Measurements from ENCODE around the gene ACD.
"Not testable (repeated sequence)": the region's sequence is repeated elsewhere in the genome, so short reads cannot be mapped to it uniquely, and the experiment has no call there.

ACD gene

DNA sequence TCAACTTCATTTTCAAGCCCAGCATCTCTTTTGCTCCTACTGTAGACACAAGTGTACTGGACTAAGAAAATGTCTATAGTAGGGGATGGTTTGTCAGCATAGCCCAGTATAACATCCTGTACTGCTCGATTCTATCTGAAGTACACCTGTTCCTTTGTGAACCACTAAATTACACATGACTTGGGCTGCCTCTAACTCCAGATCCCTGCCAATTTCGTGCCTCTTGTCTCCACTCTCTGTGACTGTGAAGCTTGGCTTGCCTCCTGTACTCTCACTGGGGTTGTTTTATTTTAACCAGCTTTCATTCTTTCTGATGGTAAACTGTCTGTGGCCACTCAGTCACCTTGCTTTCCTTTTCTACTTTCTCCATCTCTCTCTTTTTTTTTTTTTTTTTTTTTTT is 34.6 kb upstream of the ACD start:
- Histone ChIP-seq H3K9me3 (ENCODE audit: low read length) (no peaks in the 10 kb centered on the region), H3K27me3 (ENCODE audit: control insufficient read depth in 1 of 2, insufficient read depth in 2 of 2, low read length in 2 of 2) (no peaks in the 10 kb centered on the region), H3K27ac (ENCODE audit: low read depth, low read length) (no peak overlapping the region), H3K36me3 (ENCODE audit: insufficient read depth, low read length) (peaks cover 3% of the 10 kb centered on the region), H3K4me1 (ENCODE audit: insufficient read depth, low read length) (no peaks in the 10 kb centered on the region), H3K4me3 (ENCODE audit: low read depth in 1 of 2, low read length in 2 of 2) (no peak overlapping the region), H3K9ac (ENCODE audit: low read length) (no peak overlapping the region)

DNA sequence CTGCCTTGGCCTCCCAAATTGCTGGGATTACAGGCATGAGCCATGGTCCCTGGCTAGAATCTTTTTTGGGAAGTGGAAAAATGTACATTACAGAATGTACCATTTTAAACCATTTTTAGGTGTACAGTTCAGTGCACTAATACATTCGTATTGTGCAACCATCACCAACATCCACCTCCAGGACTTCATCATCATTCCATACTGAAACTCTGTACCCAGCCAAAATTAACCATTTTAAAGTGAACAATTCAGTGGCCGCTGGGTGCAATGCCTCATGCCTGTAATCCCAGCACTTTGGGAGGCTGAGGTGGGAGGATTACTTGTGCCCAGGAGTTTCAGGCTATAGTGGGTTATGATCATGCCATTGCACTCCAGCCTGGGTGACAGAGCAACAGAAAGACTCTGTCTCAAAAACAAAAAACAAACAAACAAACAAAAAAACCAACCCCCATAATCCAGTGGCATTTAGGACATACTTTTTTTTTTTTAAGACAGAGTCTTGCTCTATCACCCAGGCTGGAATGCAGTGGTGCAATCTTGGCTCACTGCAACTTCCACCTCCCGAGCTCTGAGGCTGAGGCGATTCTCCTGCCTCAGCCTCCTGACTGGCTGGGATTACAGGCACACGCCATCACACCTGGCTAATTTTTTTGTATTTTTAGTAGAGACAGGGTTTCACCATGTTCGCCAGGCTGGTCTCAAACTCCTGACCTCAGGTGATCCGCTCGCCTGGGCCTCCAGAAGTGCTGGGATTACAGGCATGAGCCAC is 33.6 kb upstream of the ACD start:
- H3K4me1 ChIP-seq (ENCODE audit: insufficient read depth, low read length); H3K9me3 ChIP-seq (ENCODE audit: low read length); H3K27ac ChIP-seq (ENCODE audit: low read depth, low read length); H3K27me3 ChIP-seq (ENCODE audit: control insufficient read depth in 1 of 2, insufficient read depth in 2 of 2, low read length in 2 of 2); H3K36me3 ChIP-seq (ENCODE audit: insufficient read depth, low read length); H3K4me3 ChIP-seq (ENCODE audit: low read depth in 1 of 2, low read length in 2 of 2); H3K9ac ChIP-seq (ENCODE audit: low read length): not testable (repeated sequence)

DNA sequence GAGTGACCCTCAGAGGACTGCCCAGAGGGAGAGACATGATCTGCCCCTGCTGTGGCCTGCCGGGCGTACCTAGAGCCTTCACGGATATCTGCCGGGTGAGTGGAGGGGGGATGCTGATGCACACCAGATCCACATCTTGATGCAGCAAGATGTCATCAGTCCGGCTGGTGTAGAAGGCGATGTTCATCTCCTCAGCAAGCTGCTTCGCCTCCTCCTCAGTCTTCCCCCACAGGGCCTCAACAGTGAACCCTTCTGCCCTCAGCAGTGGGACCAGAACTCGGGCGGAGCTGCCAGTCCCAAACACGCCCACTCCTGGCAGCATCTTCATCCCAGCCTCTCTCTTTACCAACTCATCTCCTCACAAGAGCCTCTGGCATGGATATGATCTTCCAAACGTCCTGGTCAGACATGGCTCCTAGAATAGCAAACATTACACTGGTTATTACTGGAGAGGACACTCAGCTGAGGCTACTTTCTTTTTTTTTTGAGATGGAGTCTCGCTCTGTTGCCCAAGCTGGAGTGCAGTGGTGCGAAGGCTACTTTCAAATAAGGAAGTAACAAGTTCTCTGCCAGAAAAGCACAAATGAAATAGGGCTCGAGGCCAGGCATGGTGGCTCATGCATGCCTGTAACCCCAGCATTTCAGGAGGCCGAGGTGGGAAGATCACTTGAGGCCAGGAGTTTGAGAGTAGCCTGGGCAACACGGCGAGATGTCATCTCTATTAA is 25.5 kb upstream of the ACD start:
- no peak overlapping the region for H3K27ac ChIP-seq (ENCODE audit: low read depth, low read length)
- peaks cover 16% of the 10 kb centered on the region for H3K36me3 ChIP-seq (ENCODE audit: insufficient read depth, low read length)
- no peak overlapping the region for H3K4me3 ChIP-seq (ENCODE audit: low read depth in 1 of 2, low read length in 2 of 2)
- no peaks in the 10 kb centered on the region for H3K27me3 ChIP-seq (ENCODE audit: control insufficient read depth in 1 of 2, insufficient read depth in 2 of 2, low read length in 2 of 2)
- no peaks in the 10 kb centered on the region for H3K9me3 ChIP-seq (ENCODE audit: low read length)
- no peaks in the 10 kb centered on the region for H3K4me1 ChIP-seq (ENCODE audit: insufficient read depth, low read length)
- H3K9ac ChIP-seq (ENCODE audit: low read length), result no peak overlapping the region

DNA sequence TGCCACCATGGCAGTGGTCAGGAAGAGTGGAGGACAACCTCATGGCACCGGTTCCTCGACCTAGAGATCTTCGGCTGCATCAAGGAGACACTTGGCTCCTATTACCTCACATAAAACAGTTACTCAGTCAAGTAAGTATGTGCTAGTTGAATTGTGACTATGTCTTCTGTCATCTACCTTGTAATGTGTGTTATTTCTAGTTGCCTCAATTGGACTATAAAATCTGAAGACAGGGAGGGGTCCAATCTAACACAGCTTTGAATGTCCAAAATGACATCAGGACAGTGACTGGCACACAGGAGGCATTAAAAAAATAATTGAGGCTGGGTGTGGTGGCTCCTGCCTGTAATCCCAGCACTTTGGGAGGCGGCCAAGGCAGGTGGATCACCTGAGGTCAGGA is 23.7 kb upstream of the ACD start:
- Histone ChIP-seq H3K36me3 (ENCODE audit: insufficient read depth, low read length) (peaks cover 13% of the 10 kb centered on the region), H3K9me3 (ENCODE audit: low read length) (no peaks in the 10 kb centered on the region), H3K4me3 (ENCODE audit: low read depth in 1 of 2, low read length in 2 of 2) (no peak overlapping the region), H3K27me3 (ENCODE audit: control insufficient read depth in 1 of 2, insufficient read depth in 2 of 2, low read length in 2 of 2) (no peaks in the 10 kb centered on the region), H3K9ac (ENCODE audit: low read length) (no peak overlapping the region), H3K27ac (ENCODE audit: low read depth, low read length) (no peak overlapping the region), H3K4me1 (ENCODE audit: insufficient read depth, low read length) (no peaks in the 10 kb centered on the region)

DNA sequence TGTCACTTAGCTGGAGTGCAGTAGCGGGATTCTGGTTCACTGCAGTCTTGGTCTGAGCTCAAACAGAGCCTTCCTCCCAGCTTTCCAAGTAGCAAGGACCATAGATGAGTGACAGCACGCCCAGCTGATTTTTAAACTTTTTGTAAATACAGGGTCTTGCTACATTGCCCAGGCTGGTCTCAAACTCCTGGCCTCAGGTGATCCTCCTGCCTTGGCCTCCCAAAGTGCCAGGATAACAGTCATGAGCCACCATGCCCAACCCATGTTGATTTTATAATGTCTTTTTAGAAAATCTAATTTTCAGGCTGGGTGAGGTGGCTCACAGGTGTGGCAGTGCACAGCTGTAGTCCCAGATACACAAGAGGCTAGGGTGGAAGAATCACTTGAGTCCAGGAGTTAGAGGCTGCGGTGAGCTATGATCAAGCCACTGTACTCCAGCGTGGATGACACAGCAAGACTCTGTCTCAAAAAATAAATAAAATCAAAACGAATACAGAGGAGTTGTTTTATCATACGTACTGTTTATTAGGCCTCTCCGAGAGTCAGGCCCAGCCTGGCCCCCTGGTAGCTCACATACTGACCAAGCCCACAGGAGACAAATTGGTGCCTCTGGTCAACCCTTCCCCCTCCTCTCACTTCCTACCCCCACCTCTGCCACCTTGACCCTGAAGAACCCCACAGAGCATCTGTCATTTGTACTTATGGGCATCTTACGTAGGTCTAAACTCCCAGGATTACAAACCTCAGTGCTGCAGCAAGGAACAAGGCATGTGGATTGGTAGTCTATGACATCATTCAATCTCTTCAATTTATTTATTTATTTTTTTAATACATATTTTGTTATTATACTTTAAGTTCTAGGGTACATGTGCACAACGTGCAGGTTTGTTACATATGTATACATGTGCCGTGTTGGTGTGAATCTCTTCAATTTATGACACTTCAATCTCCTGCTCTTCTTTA is 20.2 kb upstream of the ACD start:
- H3K4me1 ChIP-seq (ENCODE audit: insufficient read depth, low read length), result no peaks in the 10 kb centered on the region
- peaks cover 7% of the 10 kb centered on the region for H3K36me3 ChIP-seq (ENCODE audit: insufficient read depth, low read length)

DNA sequence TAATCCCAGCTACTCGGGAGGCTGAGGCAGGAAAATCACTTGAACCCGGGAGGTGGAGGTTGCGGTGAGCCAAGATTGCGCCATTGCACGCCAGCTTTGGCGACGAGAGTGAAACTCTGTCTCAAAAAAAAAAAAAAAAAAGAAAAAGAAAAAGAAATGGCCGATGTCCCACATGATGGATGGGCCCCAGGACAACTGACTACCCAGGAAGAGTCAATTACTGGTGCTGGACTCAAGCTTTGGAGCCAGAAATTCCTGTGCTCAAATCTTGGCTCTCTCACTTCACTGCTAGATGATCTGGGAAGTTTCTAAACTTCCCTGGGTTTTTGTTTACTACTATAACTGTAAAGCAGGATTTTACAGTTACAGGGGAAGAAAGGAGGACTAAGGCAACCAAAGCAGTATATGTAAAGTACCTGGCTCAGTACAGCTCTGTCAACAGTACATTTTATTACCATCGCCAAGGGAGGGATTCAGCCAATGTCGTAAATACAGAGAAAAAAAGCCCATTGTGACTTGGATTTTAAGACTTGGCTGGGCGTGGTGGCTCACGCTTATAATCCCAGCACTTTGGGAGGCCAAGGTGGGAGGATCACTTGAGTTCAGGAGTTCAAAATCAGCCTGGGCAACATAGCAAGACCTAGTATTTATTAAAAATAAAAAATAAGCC is 18.4 kb upstream of the ACD start:
- peaks cover 13% of the 10 kb centered on the region for H3K4me1 ChIP-seq (ENCODE audit: insufficient read depth, low read length)
- no peaks in the 10 kb centered on the region for H3K36me3 ChIP-seq (ENCODE audit: insufficient read depth, low read length)
- H3K4me3 ChIP-seq (ENCODE audit: low read depth in 1 of 2, low read length in 2 of 2), result no peak overlapping the region
- H3K9ac ChIP-seq (ENCODE audit: low read length), result no peak overlapping the region
- H3K27ac ChIP-seq (ENCODE audit: low read depth, low read length), result no peak overlapping the region
- H3K27me3 ChIP-seq (ENCODE audit: control insufficient read depth in 1 of 2, insufficient read depth in 2 of 2, low read length in 2 of 2), result no peaks in the 10 kb centered on the region
- no peaks in the 10 kb centered on the region for H3K9me3 ChIP-seq (ENCODE audit: low read length)

More for the DNA sequence above, 20.2 kb upstream of the ACD start:
- Histone ChIP-seq H3K4me3 (ENCODE audit: low read depth in 1 of 2, low read length in 2 of 2) (no peak overlapping the region), H3K9ac (ENCODE audit: low read length) (no peak overlapping the region), H3K27ac (ENCODE audit: low read depth, low read length) (no peak overlapping the region), H3K27me3 (ENCODE audit: control insufficient read depth in 1 of 2, insufficient read depth in 2 of 2, low read length in 2 of 2) (no peaks in the 10 kb centered on the region), H3K9me3 (ENCODE audit: low read length) (no peaks in the 10 kb centered on the region)

DNA sequence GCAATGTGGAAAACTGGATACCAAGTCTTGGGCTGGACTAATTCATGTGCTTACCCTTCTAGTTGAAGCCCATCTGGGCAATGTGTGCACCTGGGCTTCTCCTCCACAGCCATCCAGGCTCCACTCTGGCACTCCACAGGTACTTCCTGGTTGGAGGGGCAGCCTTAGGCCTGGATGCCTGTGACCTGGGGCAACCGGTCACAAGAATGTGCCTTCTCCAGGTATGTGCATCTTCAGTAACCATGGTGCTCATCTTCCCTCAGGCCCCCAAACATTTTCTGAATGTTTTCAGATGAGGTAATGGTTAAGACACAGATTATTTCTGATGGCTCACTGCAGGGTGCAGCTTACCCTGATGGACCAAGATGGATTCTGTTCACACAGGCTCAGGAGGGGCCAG is 17.7 kb upstream of the ACD start:
- no peaks in the 10 kb centered on the region for H3K27me3 ChIP-seq (ENCODE audit: control insufficient read depth in 1 of 2, insufficient read depth in 2 of 2, low read length in 2 of 2)
- H3K9me3 ChIP-seq (ENCODE audit: low read length), result no peaks in the 10 kb centered on the region
- no peak overlapping the region for H3K9ac ChIP-seq (ENCODE audit: low read length)
- no peaks in the 10 kb centered on the region for H3K36me3 ChIP-seq (ENCODE audit: insufficient read depth, low read length)
- H3K4me3 ChIP-seq (ENCODE audit: low read depth in 1 of 2, low read length in 2 of 2), result no peak overlapping the region
- H3K4me1 ChIP-seq (ENCODE audit: insufficient read depth, low read length), result peaks cover 19% of the 10 kb centered on the region
- no peak overlapping the region for H3K27ac ChIP-seq (ENCODE audit: low read depth, low read length)

DNA sequence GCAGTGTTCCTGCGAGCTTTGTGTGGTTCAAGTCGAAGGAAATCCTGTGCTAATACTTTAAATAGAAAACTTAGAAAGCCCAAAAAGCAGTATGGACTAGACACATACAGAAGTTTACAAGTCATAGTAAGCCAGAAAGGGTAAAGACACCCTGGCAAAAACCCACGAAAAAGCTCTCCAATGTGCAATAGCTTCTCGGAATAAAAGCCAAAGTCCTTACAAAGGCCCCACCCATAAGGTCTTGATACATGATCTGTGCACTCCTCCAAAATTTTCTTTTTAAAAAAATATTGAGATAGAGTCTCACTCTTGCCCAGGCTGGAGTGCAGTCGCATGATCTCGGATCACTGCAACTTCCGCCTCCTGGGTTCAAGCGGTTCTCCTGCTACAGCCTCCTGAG is 16.9 kb upstream of the ACD start:
- H3K27me3 ChIP-seq (ENCODE audit: control insufficient read depth in 1 of 2, insufficient read depth in 2 of 2, low read length in 2 of 2), result no peaks in the 10 kb centered on the region
- H3K9ac ChIP-seq (ENCODE audit: low read length), result no peak overlapping the region
- H3K27ac ChIP-seq (ENCODE audit: low read depth, low read length), result no peak overlapping the region
- H3K4me1 ChIP-seq (ENCODE audit: insufficient read depth, low read length), result peaks cover 23% of the 10 kb centered on the region
- no peaks in the 10 kb centered on the region for H3K36me3 ChIP-seq (ENCODE audit: insufficient read depth, low read length)
- H3K4me3 ChIP-seq (ENCODE audit: low read depth in 1 of 2, low read length in 2 of 2), result no peak overlapping the region
- H3K9me3 ChIP-seq (ENCODE audit: low read length), result no peaks in the 10 kb centered on the region

DNA sequence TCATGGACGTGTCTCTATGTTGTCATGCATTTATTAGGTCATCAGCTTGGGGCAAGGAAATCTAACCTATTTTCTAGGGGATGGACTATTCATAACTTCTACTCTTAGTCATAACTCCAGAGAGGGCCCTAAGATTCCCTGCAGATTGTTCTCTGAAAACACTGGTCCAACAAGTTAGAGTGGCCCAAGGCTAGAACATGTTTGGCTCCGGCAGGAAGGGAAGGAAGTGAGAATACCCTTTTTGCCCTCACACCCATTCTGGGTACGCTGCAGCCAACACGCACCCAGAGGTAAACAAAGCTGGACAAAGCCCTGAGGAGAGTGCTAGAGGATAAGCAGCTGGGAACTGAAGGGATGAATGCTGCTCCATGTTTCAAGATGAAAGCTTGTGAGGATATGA is 16.5 kb upstream of the ACD start:
- Histone ChIP-seq H3K27ac (ENCODE audit: low read depth, low read length) (no peak overlapping the region), H3K4me3 (ENCODE audit: low read depth in 1 of 2, low read length in 2 of 2) (no peak overlapping the region), H3K4me1 (ENCODE audit: insufficient read depth, low read length) (peaks cover 23% of the 10 kb centered on the region), H3K27me3 (ENCODE audit: control insufficient read depth in 1 of 2, insufficient read depth in 2 of 2, low read length in 2 of 2) (no peaks in the 10 kb centered on the region), H3K9me3 (ENCODE audit: low read length) (no peaks in the 10 kb centered on the region), H3K36me3 (ENCODE audit: insufficient read depth, low read length) (no peaks in the 10 kb centered on the region), H3K9ac (ENCODE audit: low read length) (no peak overlapping the region)

DNA sequence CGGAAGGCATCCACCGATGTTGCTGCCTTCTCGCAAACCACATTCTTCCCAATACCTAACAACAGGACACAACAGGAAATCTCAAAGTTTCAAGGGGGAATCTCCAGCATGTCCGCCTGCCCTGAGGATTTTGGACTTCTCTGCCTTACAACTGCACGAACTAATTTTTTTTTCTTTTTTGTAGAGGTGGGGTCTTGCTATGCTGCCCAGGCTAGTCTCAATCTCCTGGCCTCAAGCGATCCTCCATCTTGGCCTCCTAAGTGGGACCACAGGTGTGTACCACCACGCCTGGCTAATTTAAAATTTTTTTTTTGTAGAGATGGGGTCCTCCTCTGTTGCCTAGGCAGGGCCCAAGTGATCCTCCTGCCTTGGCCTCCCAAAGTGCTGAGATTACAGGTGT is 15.9 kb upstream of the ACD start:
- Histone ChIP-seq H3K27ac (ENCODE audit: low read depth, low read length) (no peak overlapping the region), H3K9ac (ENCODE audit: low read length) (no peak overlapping the region), H3K4me1 (ENCODE audit: insufficient read depth, low read length) (peaks cover 23% of the 10 kb centered on the region)

DNA sequence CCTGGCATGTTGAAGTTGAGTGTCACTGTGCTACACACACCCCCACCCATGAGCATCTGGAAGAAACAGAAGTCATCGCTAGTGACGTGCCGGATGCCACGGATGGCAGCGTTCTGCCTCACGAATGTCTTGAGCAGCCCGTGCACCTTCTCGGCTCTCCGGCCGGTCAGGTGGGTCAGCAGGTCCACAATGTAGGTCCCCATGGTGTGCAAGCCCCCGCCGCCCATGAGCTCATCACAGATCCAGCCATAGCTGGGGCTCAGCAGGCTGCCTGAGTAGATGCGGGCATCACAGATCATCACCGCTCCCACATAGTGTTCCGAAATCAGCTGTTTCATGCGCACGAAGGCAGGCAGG is 15.5 kb upstream of the ACD start:
- no peak overlapping the region for H3K9ac ChIP-seq (ENCODE audit: low read length)
- H3K4me3 ChIP-seq (ENCODE audit: low read depth in 1 of 2, low read length in 2 of 2), result no peak overlapping the region
- no peaks in the 10 kb centered on the region for H3K9me3 ChIP-seq (ENCODE audit: low read length)
- no peaks in the 10 kb centered on the region for H3K36me3 ChIP-seq (ENCODE audit: insufficient read depth, low read length)
- peaks cover 23% of the 10 kb centered on the region for H3K4me1 ChIP-seq (ENCODE audit: insufficient read depth, low read length)
- no peaks in the 10 kb centered on the region for H3K27me3 ChIP-seq (ENCODE audit: control insufficient read depth in 1 of 2, insufficient read depth in 2 of 2, low read length in 2 of 2)
- no peak overlapping the region for H3K27ac ChIP-seq (ENCODE audit: low read depth, low read length)

More for the DNA sequence above, 15.9 kb upstream of the ACD start:
- Histone ChIP-seq H3K9me3 (ENCODE audit: low read length) (no peaks in the 10 kb centered on the region), H3K27me3 (ENCODE audit: control insufficient read depth in 1 of 2, insufficient read depth in 2 of 2, low read length in 2 of 2) (no peaks in the 10 kb centered on the region), H3K36me3 (ENCODE audit: insufficient read depth, low read length) (no peaks in the 10 kb centered on the region), H3K4me3 (ENCODE audit: low read depth in 1 of 2, low read length in 2 of 2) (no peak overlapping the region)
